Measurements from ENCODE around the gene PLA2G15. TPM values are rescaled to one million over a fixed set of nuclear protein-coding genes. Genes with fewer than 3 reads are reported as not detected.
A peak's percentile ranks its signal among the peaks of the same experiment; 100 is the strongest.

Gene PLA2G15
- total and polyA plus RNA-seq, 4 donors: 7.2 to 28.4 (median 10.5) TPM

- intact Hi-C loops (cut with DNase I): no loop called here
- Histone ChIP-seq H3K4me1 (ENCODE audit: control insufficient read depth in 1 of 2, insufficient read depth in 2 of 2, low read length in 2 of 2) (no peaks in the 10 kb centered on the region), H3K27ac (ENCODE audit: low read depth in 1 of 2, low read length in 2 of 2) (no peak overlapping the region), H3K36me3 (ENCODE audit: control insufficient read depth in 1 of 2, insufficient read depth in 2 of 2, low read length in 1 of 2) (peaks cover 0 to 8% of the 10 kb centered on the region in 2 donors), H3K27me3 (ENCODE audit: control insufficient read depth in 1 of 2, insufficient read depth in 2 of 2, low read length in 1 of 2) (no peaks in the 10 kb centered on the region), H3K4me3 (ENCODE audit: low read length in 2 of 2) (no peak overlapping the region), H3K9me3 (ENCODE audit: control insufficient read depth, low read length) (no peaks in the 10 kb centered on the region)
- ATAC-seq (ENCODE audit: low FRiP score) (no peak), DNase-seq (no peak)
- WGBS, 2 donors: 95 to 97% methylated on average over 8 of the region's 8 CpGs
These were observed 28.7 kb downstream of the PLA2G15 start for GRCh38 chr16:68273896-68274295.

- WGBS, 2 donors: 92 to 95% methylated on average over 4 of the region's 4 CpGs
- Histone ChIP-seq H3K27ac (ENCODE audit: low read depth in 1 of 2, low read length in 2 of 2) (peak overlapping the region in 1 of 2 donors; percentile 39), H3K4me3 (ENCODE audit: low read length in 2 of 2) (no peak overlapping the region), H3K36me3 (ENCODE audit: control insufficient read depth in 1 of 2, insufficient read depth in 2 of 2, low read length in 1 of 2) (peaks cover 0 to 8% of the 10 kb centered on the region in 2 donors), H3K9me3 (ENCODE audit: control insufficient read depth, low read length) (no peaks in the 10 kb centered on the region), H3K27me3 (ENCODE audit: control insufficient read depth in 1 of 2, insufficient read depth in 2 of 2, low read length in 1 of 2) (no peaks in the 10 kb centered on the region), H3K4me1 (ENCODE audit: control insufficient read depth in 1 of 2, insufficient read depth in 2 of 2, low read length in 2 of 2) (no peaks in the 10 kb centered on the region)
- no peak for ATAC-seq (ENCODE audit: low FRiP score)
- intact Hi-C loops (cut with DNase I): no loop called here
- no peak for DNase-seq
These were observed 29.3 kb downstream of the PLA2G15 start for GRCh38 chr16:68274441-68274840.

- intact Hi-C loops (cut with DNase I): no loop called here
- ATAC-seq (ENCODE audit: low FRiP score): no peak
These were observed 30.5 kb downstream of the PLA2G15 start for GRCh38 chr16:68275611-68276191.

GRCh38 chr16:68276223-68276622 is 31.1 kb downstream of the PLA2G15 start:
- DNase-seq (no peak), ATAC-seq (ENCODE audit: low FRiP score) (peak; percentile 71)
- Histone ChIP-seq H3K36me3 (ENCODE audit: control insufficient read depth in 1 of 2, insufficient read depth in 2 of 2, low read length in 1 of 2) (peaks cover 0 to 8% of the 10 kb centered on the region in 2 donors), H3K4me1 (ENCODE audit: control insufficient read depth in 1 of 2, insufficient read depth in 2 of 2, low read length in 2 of 2) (no peaks in the 10 kb centered on the region), H3K27ac (ENCODE audit: low read depth in 1 of 2, low read length in 2 of 2) (peak overlapping the region in 1 of 2 donors; percentile 36), H3K9me3 (ENCODE audit: control insufficient read depth, low read length) (no peaks in the 10 kb centered on the region), H3K27me3 (ENCODE audit: control insufficient read depth in 1 of 2, insufficient read depth in 2 of 2, low read length in 1 of 2) (no peaks in the 10 kb centered on the region), H3K4me3 (ENCODE audit: low read length in 2 of 2) (no peak overlapping the region)
- intact Hi-C loops (cut with DNase I): no loop called here
- 7 to 23% methylated on average over 3 of the region's 3 CpGs for WGBS, 2 donors

More at GRCh38 chr16:68275611-68276191, 30.5 kb downstream of the PLA2G15 start:
- Histone ChIP-seq H3K36me3 (ENCODE audit: control insufficient read depth in 1 of 2, insufficient read depth in 2 of 2, low read length in 1 of 2) (peaks cover 0 to 8% of the 10 kb centered on the region in 2 donors), H3K27me3 (ENCODE audit: control insufficient read depth in 1 of 2, insufficient read depth in 2 of 2, low read length in 1 of 2) (no peaks in the 10 kb centered on the region), H3K9me3 (ENCODE audit: control insufficient read depth, low read length) (no peaks in the 10 kb centered on the region), H3K27ac (ENCODE audit: low read depth in 1 of 2, low read length in 2 of 2) (peak overlapping the region; percentile 36 to 76), H3K4me3 (ENCODE audit: low read length in 2 of 2) (no peak overlapping the region), H3K4me1 (ENCODE audit: control insufficient read depth in 1 of 2, insufficient read depth in 2 of 2, low read length in 2 of 2) (no peaks in the 10 kb centered on the region)
- no peak for DNase-seq
- 15% methylated on average over 4 of the region's 4 CpGs for WGBS, 2 donors

- 90 to 92% methylated on average over 13 of the region's 13 CpGs for WGBS, 2 donors
- intact Hi-C loops (cut with DNase I): no loop called here
These were observed 34.8 kb downstream of the PLA2G15 start for GRCh38 chr16:68279726-68280558.

GRCh38 chr16:68281368-68282063 is 36.3 kb downstream of the PLA2G15 start:
- Histone ChIP-seq H3K27me3 (ENCODE audit: control insufficient read depth in 1 of 2, insufficient read depth in 2 of 2, low read length in 1 of 2) (no peaks in the 10 kb centered on the region), H3K36me3 (ENCODE audit: control insufficient read depth in 1 of 2, insufficient read depth in 2 of 2, low read length in 1 of 2) (peaks cover 3 to 4% of the 10 kb centered on the region in 2 donors), H3K9me3 (ENCODE audit: control insufficient read depth, low read length) (no peaks in the 10 kb centered on the region), H3K4me3 (ENCODE audit: low read length in 2 of 2) (no peak overlapping the region), H3K27ac (ENCODE audit: low read depth in 1 of 2, low read length in 2 of 2) (no peak overlapping the region), H3K4me1 (ENCODE audit: control insufficient read depth in 1 of 2, insufficient read depth in 2 of 2, low read length in 2 of 2) (no peaks in the 10 kb centered on the region)
- intact Hi-C loops (cut with DNase I): no loop called here
- ATAC-seq (ENCODE audit: low FRiP score) (no peak), DNase-seq (no peak)
- 91 to 94% methylated on average over 4 of the region's 4 CpGs for WGBS, 2 donors

More at GRCh38 chr16:68279726-68280558, 34.8 kb downstream of the PLA2G15 start:
- Histone ChIP-seq H3K27me3 (ENCODE audit: control insufficient read depth in 1 of 2, insufficient read depth in 2 of 2, low read length in 1 of 2) (no peaks in the 10 kb centered on the region), H3K36me3 (ENCODE audit: control insufficient read depth in 1 of 2, insufficient read depth in 2 of 2, low read length in 1 of 2) (peaks cover 4 to 5% of the 10 kb centered on the region in 2 donors), H3K4me1 (ENCODE audit: control insufficient read depth in 1 of 2, insufficient read depth in 2 of 2, low read length in 2 of 2) (no peaks in the 10 kb centered on the region), H3K27ac (ENCODE audit: low read depth in 1 of 2, low read length in 2 of 2) (no peak overlapping the region), H3K9me3 (ENCODE audit: control insufficient read depth, low read length) (no peaks in the 10 kb centered on the region), H3K4me3 (ENCODE audit: low read length in 2 of 2) (no peak overlapping the region)
- ATAC-seq (ENCODE audit: low FRiP score) (no peak), DNase-seq (no peak)

GRCh38 chr16:68282064-68282452 is 36.9 kb downstream of the PLA2G15 start:
- Histone ChIP-seq H3K36me3 (ENCODE audit: control insufficient read depth in 1 of 2, insufficient read depth in 2 of 2, low read length in 1 of 2) (peaks cover 3 to 4% of the 10 kb centered on the region in 2 donors), H3K4me3 (ENCODE audit: low read length in 2 of 2) (no peak overlapping the region), H3K27ac (ENCODE audit: low read depth in 1 of 2, low read length in 2 of 2) (no peak overlapping the region), H3K27me3 (ENCODE audit: control insufficient read depth in 1 of 2, insufficient read depth in 2 of 2, low read length in 1 of 2) (no peaks in the 10 kb centered on the region), H3K9me3 (ENCODE audit: control insufficient read depth, low read length) (no peaks in the 10 kb centered on the region), H3K4me1 (ENCODE audit: control insufficient read depth in 1 of 2, insufficient read depth in 2 of 2, low read length in 2 of 2) (no peaks in the 10 kb centered on the region)
- WGBS, 2 donors: 75 to 85% methylated on average over 4 of the region's 4 CpGs
- DNase-seq (no peak), ATAC-seq (ENCODE audit: low FRiP score) (no peak)
- intact Hi-C loops (cut with DNase I): no loop called here

- Histone ChIP-seq H3K36me3 (ENCODE audit: control insufficient read depth in 1 of 2, insufficient read depth in 2 of 2, low read length in 1 of 2) (peaks cover 3 to 4% of the 10 kb centered on the region in 2 donors), H3K4me1 (ENCODE audit: control insufficient read depth in 1 of 2, insufficient read depth in 2 of 2, low read length in 2 of 2) (peaks cover 0 to 3% of the 10 kb centered on the region in 2 donors)
These were observed 38.2 kb downstream of the PLA2G15 start for GRCh38 chr16:68283346-68283745.

More at GRCh38 chr16:68283346-68283745, 38.2 kb downstream of the PLA2G15 start:
- Histone ChIP-seq H3K27ac (ENCODE audit: low read depth in 1 of 2, low read length in 2 of 2) (no peak overlapping the region), H3K27me3 (ENCODE audit: control insufficient read depth in 1 of 2, insufficient read depth in 2 of 2, low read length in 1 of 2) (no peaks in the 10 kb centered on the region), H3K4me3 (ENCODE audit: low read length in 2 of 2) (no peak overlapping the region), H3K9me3 (ENCODE audit: control insufficient read depth, low read length) (no peaks in the 10 kb centered on the region)
- intact Hi-C loops (cut with DNase I): no loop called here
- 68 to 71% methylated on average over 5 of the region's 5 CpGs for WGBS, 2 donors
- DNase-seq (no peak), ATAC-seq (ENCODE audit: low FRiP score) (no peak)
